GM19035 (cell line): ENCODE data around the gene AGBL3.
"Not testable (repeated sequence)": the region's sequence is repeated elsewhere in the genome, so short reads cannot be mapped to it uniquely, and the experiment has no call there.

ENCODE experiments used
- ATAC-seq: cut with Tn5 transposase; IDR thresholded peaks from one replicate; pipeline ENCODE4 v1.9.1; 2021; ENCODE audit not compliant: unreplicated experiment

The AGBL3 gene

DNA sequence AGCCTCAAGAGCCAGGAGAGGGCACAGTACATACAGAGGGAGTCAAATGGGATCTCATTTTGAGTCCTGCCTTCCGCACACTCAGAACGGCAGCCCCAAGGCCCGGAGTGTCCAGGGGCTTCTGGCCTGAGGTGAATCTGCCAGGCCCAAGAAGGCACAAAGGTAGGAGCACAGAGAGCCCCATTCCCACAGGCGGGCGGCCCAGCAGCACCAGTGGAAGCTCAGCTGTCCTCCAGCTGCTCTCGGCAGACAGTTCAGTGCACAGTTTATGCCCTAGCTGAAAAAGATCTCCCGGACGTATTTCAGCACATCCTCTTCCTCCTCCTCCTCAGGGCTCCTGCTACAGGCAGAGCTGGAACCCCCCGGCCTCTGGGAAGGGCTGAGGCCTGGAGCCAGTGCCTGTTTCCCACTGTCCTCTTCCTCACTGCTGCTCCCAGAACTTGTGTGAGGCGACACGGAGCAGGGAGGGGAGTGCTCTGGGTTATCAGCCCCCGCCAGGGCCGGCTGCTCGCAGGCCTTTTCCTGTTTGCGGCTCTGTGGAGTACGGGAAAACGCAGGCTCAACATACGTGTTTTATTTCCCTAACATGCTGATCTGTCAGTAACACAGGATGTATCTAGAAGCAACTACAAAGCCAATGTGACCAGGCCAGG is 180.2 kb downstream of the AGBL3 start:
- ATAC-seq: no peak

GRCh38 chr7:135167365-135167917 is 181.1 kb downstream of the AGBL3 start:
- no peak for ATAC-seq

GRCh38 chr7:135168001-135168400 is 181.7 kb downstream of the AGBL3 start:
- ATAC-seq: no peak

- ATAC-seq: no peak
These were observed 182.3 kb downstream of the AGBL3 start for GRCh38 chr7:135168489-135169140.

GRCh38 chr7:135169141-135169963 is 183.0 kb downstream of the AGBL3 start:
- peak; percentile 45 for ATAC-seq

- peak; percentile 20 for ATAC-seq
These were observed 183.6 kb downstream of the AGBL3 start for GRCh38 chr7:135169964-135170273.

DNA sequence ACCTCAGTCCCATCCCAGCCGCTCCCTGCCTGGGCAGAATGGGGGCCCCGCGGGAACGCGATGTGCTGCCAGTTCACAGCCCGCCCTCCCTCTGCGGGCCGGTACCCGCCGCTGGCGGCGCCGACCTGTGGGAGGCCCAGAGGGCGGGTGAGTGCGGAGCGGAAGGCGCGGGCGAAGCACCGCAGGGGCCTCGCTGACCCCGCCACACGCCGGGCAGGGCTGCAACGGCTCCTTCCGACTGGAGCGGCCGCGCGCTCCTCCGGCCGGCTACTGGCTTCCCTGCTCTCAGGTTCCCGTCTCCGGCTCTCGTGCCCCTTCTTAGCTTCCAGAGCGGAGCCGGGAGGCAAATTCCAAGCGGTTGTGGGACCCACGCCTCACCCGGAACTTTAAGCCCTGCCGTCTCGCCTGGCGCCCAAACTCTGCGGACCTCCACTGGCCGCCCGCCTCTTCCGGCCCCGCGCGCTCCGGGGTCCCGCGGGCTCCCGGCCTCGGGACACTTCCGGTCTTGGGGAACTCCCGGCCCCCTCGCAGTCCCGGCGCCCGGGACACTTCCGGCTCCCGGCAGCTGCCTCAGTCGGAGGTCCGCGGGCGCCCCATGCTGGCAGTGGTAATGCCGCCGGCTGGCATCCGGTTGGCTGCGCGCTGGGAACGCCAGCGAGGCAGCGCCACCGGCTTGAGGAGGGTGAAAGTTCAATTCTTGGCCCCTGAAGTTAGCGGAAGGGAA is 184.1 kb downstream of the AGBL3 start, which contains the start of gene CYREN:
CYREN (minus strand) TSS at position 434 of the 724 bp plus-strand sequence. CDS start 1,785 bp downstream, outside the sequence.
- peak; percentile 63 for ATAC-seq

DNA sequence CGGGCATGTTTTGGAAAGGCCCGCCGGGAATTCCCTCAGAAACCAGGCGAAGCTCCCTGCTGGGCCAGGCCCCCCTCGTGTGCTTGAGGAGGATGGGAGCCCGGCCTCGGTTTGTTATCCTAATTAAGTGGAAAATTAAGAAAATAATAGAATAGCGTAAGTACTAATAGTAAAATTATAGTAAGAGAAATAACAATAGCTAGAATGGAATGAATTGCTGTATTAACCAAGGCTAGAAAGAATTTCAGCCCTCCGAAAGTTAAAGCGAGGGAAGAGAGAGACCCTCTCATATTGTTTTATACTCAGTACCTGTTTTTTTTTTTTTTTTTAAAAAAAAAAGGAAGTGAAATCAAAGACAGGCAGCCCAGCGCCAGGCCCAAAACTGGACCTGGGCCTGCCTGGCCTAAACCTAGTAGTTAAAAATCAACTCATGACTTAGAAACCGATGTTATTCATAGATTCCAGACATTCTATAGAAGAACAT is 184.7 kb downstream of the AGBL3 start:
- peak; percentile 31 for ATAC-seq

DNA sequence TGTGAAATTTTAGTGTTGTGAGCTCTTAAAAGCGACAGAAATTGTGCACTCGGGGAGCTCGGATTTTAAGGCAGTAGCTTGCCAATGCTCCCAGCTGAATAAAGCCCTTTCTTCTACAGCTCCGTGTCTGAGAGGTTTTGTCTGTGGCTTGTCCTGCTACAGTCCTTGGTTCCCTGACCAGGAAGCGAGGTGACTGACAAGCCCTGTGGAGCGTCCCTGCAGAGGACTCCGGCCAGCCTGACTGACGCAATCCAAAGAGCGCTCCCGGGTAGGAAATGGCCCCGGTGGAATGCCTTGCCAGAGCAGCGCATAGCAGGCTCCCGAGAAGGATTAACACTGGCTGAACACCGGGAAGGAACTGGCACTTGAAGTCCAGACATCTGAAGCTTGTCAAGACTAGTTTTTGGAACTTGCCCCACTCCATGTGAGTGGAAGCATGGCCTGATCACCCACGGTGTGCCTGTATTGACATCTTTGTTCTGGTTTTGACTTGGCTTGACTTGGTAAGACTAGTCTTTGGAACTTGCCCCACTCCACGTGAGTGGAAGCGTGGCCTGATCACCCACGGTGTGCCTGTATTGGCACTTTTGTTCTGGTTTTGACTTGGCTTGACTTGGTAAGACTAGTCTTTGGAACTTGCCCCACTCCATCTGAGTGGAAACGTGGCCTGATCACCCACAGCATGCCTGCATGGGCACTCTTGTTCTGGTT is 185.4 kb downstream of the AGBL3 start:
- ATAC-seq: not testable (repeated sequence)

- not testable (repeated sequence) for ATAC-seq
These were observed 187.6 kb downstream of the AGBL3 start for GRCh38 chr7:135173916-135174315.

DNA sequence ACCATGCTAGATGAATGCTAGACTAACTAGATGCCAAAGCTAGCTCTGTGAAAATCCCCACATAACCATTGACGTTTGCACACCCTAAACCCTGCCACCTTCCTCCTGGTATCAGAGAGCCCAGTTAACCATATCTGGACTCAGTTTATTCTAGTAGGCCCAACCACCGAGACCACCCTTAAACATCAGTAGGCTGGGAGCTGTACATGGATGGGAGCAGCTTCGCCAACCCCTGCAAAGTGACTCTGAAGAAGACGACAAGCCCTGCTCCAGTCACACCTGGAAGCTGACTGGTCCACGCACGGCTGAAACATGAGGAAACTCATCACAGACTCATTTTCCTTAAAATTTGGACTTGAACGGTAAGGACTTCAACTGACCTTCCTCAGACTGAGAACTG is 188.6 kb downstream of the AGBL3 start:
- no peak for ATAC-seq

DNA sequence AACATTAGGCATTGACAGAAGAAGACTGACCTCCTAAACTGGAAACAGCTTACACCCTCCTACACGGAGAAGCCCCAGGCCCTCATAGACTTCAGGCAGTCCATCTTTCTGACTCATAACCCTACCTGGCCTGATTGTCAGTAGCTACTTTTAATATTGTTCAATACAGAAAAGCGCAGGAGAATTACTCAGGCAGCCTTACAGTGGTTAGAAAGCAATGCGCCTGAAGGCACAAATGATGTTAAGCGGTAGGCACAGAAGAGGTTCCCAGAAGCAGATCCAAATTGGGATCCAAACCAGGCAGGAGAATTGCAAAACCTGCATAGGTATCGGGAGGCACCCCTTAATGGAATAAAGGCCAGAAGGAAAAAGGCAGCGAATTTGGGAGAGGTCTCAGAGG is 189.6 kb downstream of the AGBL3 start:
- ATAC-seq: no peak

- no peak for ATAC-seq
These were observed 190.9 kb downstream of the AGBL3 start for GRCh38 chr7:135177028-135177696.

- ATAC-seq: no peak
These were observed 192.1 kb downstream of the AGBL3 start for GRCh38 chr7:135178364-135178763.

- ATAC-seq: no peak
These were observed 193.1 kb downstream of the AGBL3 start for GRCh38 chr7:135179321-135179925.

DNA sequence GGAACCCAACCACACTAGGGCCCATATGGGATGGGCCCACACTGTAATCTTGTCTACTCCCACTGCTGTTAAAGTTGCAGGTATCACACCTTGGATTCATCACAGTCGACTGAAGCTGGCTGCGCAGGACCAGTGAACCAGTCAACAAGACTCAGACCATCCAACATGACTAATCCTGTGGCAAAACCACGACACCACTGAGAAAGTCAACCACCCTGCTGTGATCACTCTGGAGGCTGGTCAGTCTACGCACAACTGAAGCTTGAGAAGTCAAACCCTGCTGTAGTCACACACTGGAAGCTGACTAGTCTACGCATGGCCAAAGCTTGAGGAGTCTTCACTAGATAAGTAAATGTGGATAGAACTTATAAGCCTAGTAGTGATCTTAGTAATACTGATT is 193.8 kb downstream of the AGBL3 start:
- no peak for ATAC-seq

DNA sequence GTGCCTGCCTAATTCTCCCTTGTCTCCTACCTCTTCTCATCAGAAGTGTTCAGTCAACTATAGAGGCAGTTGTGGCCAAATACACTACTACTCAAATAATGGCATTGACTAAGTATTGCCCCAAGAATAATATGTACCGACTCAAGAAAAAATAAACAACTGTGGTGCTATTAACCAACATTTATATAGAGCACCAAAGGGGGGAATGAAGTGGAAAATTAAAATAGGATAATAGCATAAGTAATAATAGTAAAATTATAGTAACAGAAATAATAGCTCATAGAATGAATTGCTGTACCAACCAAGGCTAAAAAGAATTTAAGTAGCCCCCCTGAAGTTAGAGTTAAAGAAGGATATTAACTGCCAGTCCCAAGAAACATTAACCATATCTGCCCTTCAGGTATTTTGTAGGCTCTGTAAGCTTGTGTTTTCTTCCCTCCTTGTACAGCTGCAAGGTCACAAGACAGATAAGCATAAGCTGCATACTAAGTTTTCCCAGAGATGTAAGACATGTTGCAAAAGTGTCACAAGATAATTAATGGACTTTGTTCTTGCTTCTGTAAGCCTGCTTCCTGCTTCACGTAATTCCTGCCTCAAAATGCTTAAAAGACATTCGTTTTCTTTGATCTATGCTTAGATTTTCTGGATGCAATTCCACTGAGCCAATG is 195.1 kb downstream of the AGBL3 start:
- no peak for ATAC-seq

- ATAC-seq: no peak
These were observed 195.8 kb downstream of the AGBL3 start for GRCh38 chr7:135181929-135182678.
